HepG2 (cell line): ENCODE measurements around the gene DRD1. TPM values are rescaled to one million over a fixed set of nuclear protein-coding genes. Genes with fewer than 3 reads are reported as not detected.

Experiments used
- ATAC-seq: fragments of 200-7000 bp; cut with Tn5 transposase; 3 replicates; pipeline ENCODE4 v1.9.1; 2020; ENCODE audit warnings: mild to moderate bottlenecking, moderate library complexity
- BruUV-seq: library from RNA; stranded (reverse); fragments of 400-500 nt; replicated peaks from 2 replicates; lab custom pipeline; 2021; lab: Mats Ljungman, UMichigan
- CTCF ChIA-PET: fragments of 300-600 bp; formaldehyde crosslinking; extraction: SDS; loops from one replicate; lab custom pipeline; 2021; ENCODE audit warnings: low total read pairs, inconsistent platforms, low intra/inter-chr PET ratio; lab: Yijun Ruan, JAX
- POLR2A ChIA-PET: fragments of 350-600 bp; sonication (Branson Sonifier 250); formaldehyde crosslinking; loops from one replicate; lab custom pipeline; 2020; ENCODE audit warnings: antibody characterized with exemption, inconsistent platforms; lab: Yijun Ruan, JAX
- DNase-seq: peaks from one replicate; pipeline ENCODE4 v3.0.0-alpha.2; 2015; ENCODE audit warnings: low spot score
- FAIRE-seq: peaks from 3 replicates; lab custom pipeline; 2011; peaks lifted over from hg19 to GRCh38; lab: Jason Lieb, UNC
- H2AFZ ChIP-seq: one replicate; pipeline ENCODE4 v1.6.1; 2011; ENCODE audit warnings: low read length, inconsistent platforms
- H3K27ac ChIP-seq: fragments of 300-600 bp; 3 replicates; pipeline ENCODE4 v1.8.0; 2011; ENCODE audit warnings: mixed run types, mild to moderate bottlenecking, mixed read lengths, low read length, inconsistent platforms; ENCODE audit not compliant: insufficient read depth; ENCODE audit errors: extremely low read length
- H3K27me3 ChIP-seq, 2 experiments: fragments of 200-600 bp in 1 of 2; 2 replicates in 1 of 2; 3 replicates in 1 of 2; pipeline versions ENCODE4 v1.6.0 to v1.8.0; 2011; ENCODE audit warnings: low read length in 2 of 2, mild to moderate bottlenecking in 2 of 2, moderate library complexity in 2 of 2, inconsistent platforms in 1 of 2; ENCODE audit not compliant: insufficient read depth in 2 of 2, control insufficient read depth in 1 of 2
- H3K36me3 ChIP-seq, 2 experiments: fragments of 200-600 bp in 1 of 2; replicated peaks in 1 of 2; 2 replicates in 1 of 2; 3 replicates in 1 of 2; pipeline versions ENCODE4 v1.5.1 to v1.8.0; 2011; ENCODE audit warnings: low read length in 2 of 2, inconsistent platforms in 1 of 2; ENCODE audit not compliant: insufficient read depth in 2 of 2, control insufficient read depth in 1 of 2
- H3K4me1 ChIP-seq: 2 replicates; pipeline ENCODE4 v1.5.1; 2012; ENCODE audit warnings: low read length, inconsistent platforms; ENCODE audit not compliant: insufficient read depth
- H3K4me2 ChIP-seq: 2 replicates; pipeline ENCODE4 v1.6.0; 2011; ENCODE audit warnings: low read depth, low read length, inconsistent platforms
- H3K4me3 ChIP-seq, 3 experiments: fragments of 200-600 bp in 1 of 3; sonication (generic), shearing (Covaris generic) in 1 of 3; replicated peaks in 1 of 3; 2 replicates each; pipeline ENCODE4 v1.5.1; 2011 to 2016; ENCODE audit warnings: low read length in 3 of 3, inconsistent platforms in 2 of 3, low read depth in 2 of 3, mild to moderate bottlenecking in 2 of 3, control low read depth in 1 of 3, mixed read lengths in 1 of 3; ENCODE audit not compliant: insufficient read depth in 1 of 3
- H3K79me2 ChIP-seq: one replicate; pipeline ENCODE4 v1.6.1; 2011; ENCODE audit warnings: low read length, inconsistent platforms; ENCODE audit not compliant: insufficient read depth
- H3K9ac ChIP-seq: 2 replicates; pipeline ENCODE4 v1.6.0; 2011; ENCODE audit warnings: mild to moderate bottlenecking, low read depth, low read length, inconsistent platforms; ENCODE audit not compliant: insufficient read depth
- H3K9me3 ChIP-seq: 2 replicates; pipeline ENCODE4 v1.5.1; 2012; ENCODE audit warnings: mild to moderate bottlenecking, low read length
- H4K20me1 ChIP-seq: 2 replicates; pipeline ENCODE4 v1.6.0; 2011; ENCODE audit warnings: inconsistent platforms, mild to moderate bottlenecking, low read length, moderate library complexity; ENCODE audit not compliant: insufficient read depth
- AGO1 ChIP-seq: fragments of 200-400 bp; formaldehyde crosslinking; IDR thresholded peaks from 2 replicates; pipeline ENCODE4 v1.6.1; 2017; ENCODE audit warnings: mild to moderate bottlenecking, low read depth, low read length, moderate library complexity; ENCODE audit not compliant: poor library complexity, severe bottlenecking
- GFI1 ChIP-seq: sonication (generic); formaldehyde crosslinking; IDR thresholded peaks from 2 replicates; pipeline ENCODE4 v1.5.0; 2020; ENCODE audit warnings: missing genetic modification reagents, mild to moderate bottlenecking, borderline replicate concordance
- HBP1 ChIP-seq: IDR thresholded peaks from 2 replicates; pipeline ENCODE4 v1.6.1; 2016; ENCODE audit warnings: low read depth, control low read depth
- SETDB1 ChIP-seq: sonication (generic); formaldehyde crosslinking; IDR thresholded peaks from 2 replicates; pipeline ENCODE4 v1.5.1; 2020; ENCODE audit warnings: missing genetic modification reagents, mild to moderate bottlenecking, borderline replicate concordance
- SRF ChIP-seq: IDR thresholded peaks from 2 replicates; pipeline ENCODE4 v1.6.1; 2011; ENCODE audit warnings: mild to moderate bottlenecking, low read depth, low read length, moderate library complexity
- TEAD2 ChIP-seq: sonication (generic); formaldehyde crosslinking; IDR thresholded peaks from 2 replicates; pipeline ENCODE4 v1.9.0; 2021; ENCODE audit warnings: missing genetic modification reagents
- TRIM22 ChIP-seq: fragments of 450-650 bp; IDR thresholded peaks from 2 replicates; pipeline ENCODE4 v1.6.1; 2017
- TSC22D2 ChIP-seq: sonication (generic); formaldehyde crosslinking; IDR thresholded peaks from 2 replicates; pipeline ENCODE4 v1.5.1; 2020; ENCODE audit warnings: missing genetic modification reagents, mild to moderate bottlenecking, borderline replicate concordance
- ZBTB7A ChIP-seq: sonication (generic); formaldehyde crosslinking; IDR thresholded peaks from 2 replicates; pipeline ENCODE4 v1.8.0; 2022; ENCODE audit warnings: mild to moderate bottlenecking, missing genetic modification reagents
- ZFP36L2 ChIP-seq: sonication (generic); formaldehyde crosslinking; IDR thresholded peaks from 2 replicates; pipeline ENCODE4 v1.4.0; 2020; ENCODE audit warnings: missing genetic modification reagents
- ZFYVE20 ChIP-seq: sonication (generic); formaldehyde crosslinking; IDR thresholded peaks from 2 replicates; pipeline ENCODE4 v1.8.0; 2023; ENCODE audit warnings: low read depth, mild to moderate bottlenecking, moderate library complexity, missing genetic modification reagents, borderline replicate concordance
- ZNF362 ChIP-seq: sonication (generic); formaldehyde crosslinking; IDR thresholded peaks from 2 replicates; pipeline ENCODE4 v1.4.0; 2020; ENCODE audit warnings: missing genetic modification reagents, mild to moderate bottlenecking, borderline replicate concordance
- ZNF503 ChIP-seq: sonication (generic); formaldehyde crosslinking; IDR thresholded peaks from 2 replicates; pipeline ENCODE4 v1.4.0; 2020; ENCODE audit warnings: missing genetic modification reagents
- ZNF703 ChIP-seq: sonication (generic); formaldehyde crosslinking; IDR thresholded peaks from 2 replicates; pipeline ENCODE4 v1.5.1; 2020; ENCODE audit warnings: missing genetic modification reagents, mild to moderate bottlenecking, moderate library complexity, borderline replicate concordance
- ZNF841 ChIP-seq: sonication (generic); formaldehyde crosslinking; IDR thresholded peaks from 2 replicates; pipeline ENCODE4 v1.8.1; 2023; ENCODE audit warnings: missing genetic modification reagents, borderline replicate concordance
- ZSCAN21 ChIP-seq: sonication (generic); formaldehyde crosslinking; IDR thresholded peaks from 2 replicates; pipeline ENCODE4 v1.8.0; 2022; ENCODE audit warnings: mild to moderate bottlenecking, missing genetic modification reagents, moderate library complexity, borderline replicate concordance
- WGBS: methylation state at CpG from one replicate; pipeline ENCODE4 v1.1.6; 2017; ENCODE audit warnings: low lambda C conversion rate; 5-methylcytosine and 5-hydroxymethylcytosine counted together
- in situ Hi-C: cut with HindIII; loops from 2 replicates; pipeline ENCODE4 v1.10.0; 2017; ENCODE audit warnings: low pct_unique_long_range_greater_than_20kb; ENCODE audit not compliant: extremely low pct_ligation_motif_present
- intact Hi-C: fragments of 100-400 bp; cut with micrococcal nuclease; formaldehyde crosslinking; loops from one replicate; pipeline ENCODE4 v1.10.0; 2022; ENCODE audit not compliant: unreplicated experiment
- polyA plus RNA-seq, 8 experiments: library from polyadenylated mRNA; depleted of rRNA in 3 of 8; stranded (reverse) in 7 of 8; unstranded in 1 of 8; fragments of >200 nt; fragmentation: Illumina TruSeq in 4 of 8; extraction: Trizol in 4 of 8; gene quantifications; 2 replicates each; pipeline versions ENCODE4 v1.2.1 to v1.2.3, GENCODE V29; 2011 to 2016; ENCODE audit warnings: low read depth in 4 of 8, missing spikeins in 1 of 8, mixed read lengths in 1 of 8; ENCODE audit not compliant: insufficient read depth in 1 of 8
- total RNA-seq, 5 experiments: library from RNA; depleted of rRNA; stranded (reverse); fragments of >200 nt; fragmentation: Illumina TruSeq; extraction: Trizol; gene quantifications; 2 replicates each; pipeline ENCODE4 v1.2.3, GENCODE V29; 2016; ENCODE audit warnings: low read depth in 1 of 5

The DRD1 gene
- total and polyA plus RNA-seq, 2 of the 13 experiments (the other 11 are each of a cell fraction or from before 2014, with no cell fraction given), result not detected

GRCh38 chr5:175469916-175470315, 25.9 kb upstream of the DRD1 start:
- CTCF ChIA-PET, result no interaction called here

More at GRCh38 chr5:175469916-175470315, 25.9 kb upstream of the DRD1 start:
- Histone ChIP-seq H4K20me1 (no peaks in the 10 kb centered on the region), H3K4me1 (peaks cover 20% of the 10 kb centered on the region), H3K4me2 (no peak overlapping the region), H3K27me3 (peaks cover 3 to 28% of the 10 kb centered on the region in 2 experiments; a peak in 4 of 5 replicates), H3K27ac (no peak overlapping the region), H3K9me3 (no peaks in the 10 kb centered on the region), H3K4me3 (no peak overlapping the region), H3K36me3 (no peaks in the 10 kb centered on the region), H3K9ac (no peak overlapping the region), H3K79me2 (no peaks in the 10 kb centered on the region), H2AFZ (no peak overlapping the region)
- no peak for TF ChIP-seq TEAD2 (CRISPR knock-in tag)
- no peak for TF ChIP-seq TSC22D2 (CRISPR knock-in tag)
- no peak for TF ChIP-seq ZSCAN21
- TF ChIP-seq ZFYVE20 (CRISPR knock-in tag), result no peak
- no peak for TF ChIP-seq SRF
- no peak for TF ChIP-seq AGO1
- TF ChIP-seq ZNF841 (CRISPR knock-in tag), result no peak
- no peak for TF ChIP-seq ZNF503 (CRISPR knock-in tag)
- TF ChIP-seq ZBTB7A (CRISPR knock-in tag), result no peak
- TF ChIP-seq TRIM22, result no peak
- no peak for TF ChIP-seq ZNF362
- TF ChIP-seq ZNF703 (CRISPR knock-in tag), result no peak
- no peak for TF ChIP-seq SETDB1 (CRISPR knock-in tag)
- TF ChIP-seq HBP1 (CRISPR knock-in tag), result no peak
- no peak for TF ChIP-seq ZFP36L2 (CRISPR knock-in tag)
- no peak for TF ChIP-seq GFI1
- ATAC-seq, result no peak
- FAIRE-seq, result no peak
- in situ Hi-C loops (no loop called here), intact Hi-C loops (loop anchor here (10.0 kb wide), 1 partner anchor 245 kb away; no protein-coding TSS in a partner anchor)
- POLR2A ChIA-PET, result no interaction called here
- DNase-seq, result no peak
- no TSS peak for BruUV-seq
- WGBS, result 22% methylated on average over 3 of the region's 3 CpGs
